ENCODE measurements around the gene PLCL2. TPM values are rescaled to one million over a fixed set of nuclear protein-coding genes. Genes with fewer than 3 reads are reported as not detected.

The PLCL2 gene
- total and polyA plus RNA-seq, 10 of the 15 experiments (the other 5 are each of a cell fraction or from before 2014, with no cell fraction given): 7.5 to 37.3 (median 21.7) TPM

- TF ChIP-seq USF1 (IDR thresholded peaks at IDR 0.05; ENCODE audit: borderline replicate concordance, extremely low read length, insufficient read depth, low read depth, low read length): no peak
- no peak for TF ChIP-seq RB1 (IDR thresholded peaks at IDR 0.05; ENCODE audit: borderline replicate concordance)
- TF ChIP-seq HDAC6 (IDR thresholded peaks at IDR 0.05; ENCODE audit: unreplicated experiment): no peak
- TF ChIP-seq EED (IDR thresholded peaks at IDR 0.05; ENCODE audit: low read depth): peak; percentile 49
- no peak for TF ChIP-seq TCF7 (IDR thresholded peaks at IDR 0.05; ENCODE audit: borderline replicate concordance)
- TF ChIP-seq IRF5 (IDR thresholded peaks at IDR 0.05; ENCODE audit: borderline replicate concordance): no peak
- 0 out of 2 replicates have a peak, but pooled peaks have one; percentile 23 for TF ChIP-seq SMARCA5 (IDR thresholded peaks at IDR 0.05)
- TF ChIP-seq ZNF207 (IDR thresholded peaks at IDR 0.05; ENCODE audit: borderline replicate concordance): no peak
- TF ChIP-seq ZNF217 (IDR thresholded peaks at IDR 0.05): no peak
- no peak for TF ChIP-seq SIX5 (IDR thresholded peaks at IDR 0.05; ENCODE audit: low read depth, low read length, severe bottlenecking)
- TF ChIP-seq MTA3 (IDR thresholded peaks at IDR 0.05; ENCODE audit: borderline replicate concordance, low read length): no peak
- no peak for TF ChIP-seq HSF1 (IDR thresholded peaks at IDR 0.05; ENCODE audit: low read depth, low read length)
- no peak for TF ChIP-seq NFYA (IDR thresholded peaks at IDR 0.05; ENCODE audit: borderline replicate concordance, low read depth, low read length)
- no peak for TF ChIP-seq NKRF (conservative IDR thresholded peaks at IDR 0.05)
- TF ChIP-seq RAD21 (IDR thresholded peaks at IDR 0.05; ENCODE audit: insufficient read depth, low read depth, low read length): peak; percentile 75
- TF ChIP-seq ESRRA (IDR thresholded peaks at IDR 0.05; ENCODE audit: low read length): no peak; the same call in 1 of the 2 replicates
- 0 out of 2 replicates have a peak, but pooled peaks have one; percentile 27 for TF ChIP-seq CREM (IDR thresholded peaks at IDR 0.05; ENCODE audit: low read depth)
- no peak for TF ChIP-seq MYC (IDR thresholded peaks at IDR 0.05; ENCODE audit: insufficient read depth, insufficient read length, insufficient replicate concordance, low read length, severe bottlenecking)
- TF ChIP-seq SUPT20H (IDR thresholded peaks at IDR 0.05; ENCODE audit: borderline replicate concordance, control insufficient read depth, low read depth, low read length): no peak
- TF ChIP-seq SREBF1 (IDR thresholded peaks at IDR 0.05; ENCODE audit: low read length): no peak
- TF ChIP-seq MEF2B (IDR thresholded peaks at IDR 0.05; ENCODE audit: partially characterized antibody, poor library complexity, severe bottlenecking): no peak
- no peak for TF ChIP-seq BCL3 (IDR thresholded peaks at IDR 0.05; ENCODE audit: borderline replicate concordance, insufficient read depth, low read depth, low read length, poor library complexity, severe bottlenecking)
- no peak for TF ChIP-seq STAT3 (IDR thresholded peaks at IDR 0.05; ENCODE audit: low read depth, low read length)
- no peak for TF ChIP-seq SP1 (IDR thresholded peaks at IDR 0.05; ENCODE audit: low read depth, low read length)
- peak; percentile 64 for TF ChIP-seq RUNX3 (IDR thresholded peaks at IDR 0.05; ENCODE audit: low read length)
These were observed 42.7 kb downstream of the PLCL2 start (continued) for GRCh38 chr3:16927485-16927884.

Measured in GM12878 (cell line).